Measurements from ENCODE around the gene CACNG5.

GRCh38 chr17:66822009-66822408, 12.9 kb upstream of the CACNG5 start:
- TF ChIP-seq ESRRG (CRISPR knock-in tag; IDR thresholded peaks at IDR 0.05) (no peak), PATZ1 (CRISPR knock-in tag; IDR thresholded peaks at IDR 0.05; ENCODE audit: borderline replicate concordance) (no peak), POU6F1 (CRISPR knock-in tag; IDR thresholded peaks at IDR 0.05; ENCODE audit: borderline replicate concordance, low read depth) (no peak), ARNTL (CRISPR knock-in tag; IDR thresholded peaks at IDR 0.05; ENCODE audit: borderline replicate concordance, low read depth) (no peak), ZFP3 (CRISPR knock-in tag; IDR thresholded peaks at IDR 0.05) (no peak), ZNF8 (CRISPR knock-in tag; IDR thresholded peaks at IDR 0.05) (no peak), CSDC2 (CRISPR knock-in tag; IDR thresholded peaks at IDR 0.05) (no peak), TOX (CRISPR knock-in tag; IDR thresholded peaks at IDR 0.05; ENCODE audit: borderline replicate concordance) (no peak), ZFP30 (CRISPR knock-in tag; IDR thresholded peaks at IDR 0.05) (no peak), GLIS3 (CRISPR knock-in tag; IDR thresholded peaks at IDR 0.05) (no peak), SNAI2 (CRISPR knock-in tag; IDR thresholded peaks at IDR 0.05) (no peak)

Data from SK-N-SH treated with all-trans-retinoic acid at 6 μM for 48 hours (cell line).